Gastrocnemius medialis (tissue), 4 donors: ENCODE data around the gene CTIF. TPM values are rescaled to one million over a fixed set of nuclear protein-coding genes. Genes with fewer than 3 reads are reported as not detected.
A peak's percentile ranks its signal among the peaks of the same experiment; 100 is the strongest.

ENCODE experiments used
- ATAC-seq, 2 donors: fragments of 150-250 bp; one replicate each; pipeline ENCODE4 v1.9.1; 2016
- DNase-seq, 2 donors: peaks; one replicate each; pipeline ENCODE4 v3.0.0-alpha.2; 2019
- H3K27ac ChIP-seq, 4 donors: fragments of 200-600 bp; sonication (generic); 1 replicate in 1 of 4; 2 replicates in 3 of 4; pipeline ENCODE4 v1.5.1; 2016 to 2018; ENCODE audit warnings: mild to moderate bottlenecking in 2 of 4, moderate library complexity in 1 of 4
- H3K27me3 ChIP-seq, 3 donors: fragments of 200-600 bp; sonication (generic) in 2 of 3; 1 replicate in 1 of 3; 2 replicates in 2 of 3; pipeline versions ENCODE4 v1.5.1 to v1.6.0; 2016 to 2019; ENCODE audit warnings: mild to moderate bottlenecking in 1 of 3, moderate library complexity in 1 of 3
- H3K36me3 ChIP-seq, 2 donors: fragments of 200-600 bp; sonication (generic) in 1 of 2; one replicate each; pipeline ENCODE4 v1.5.1; 2017 to 2018
- H3K4me1 ChIP-seq, 2 donors: fragments of 200-600 bp; sonication (generic) in 1 of 2; one replicate each; pipeline ENCODE4 v1.5.1; 2016 to 2017; ENCODE audit warnings: mild to moderate bottlenecking in 2 of 2
- H3K4me3 ChIP-seq, 4 donors: fragments of 200-600 bp; sonication (generic) in 3 of 4; 1 replicate in 1 of 4; 2 replicates in 3 of 4; pipeline ENCODE4 v1.5.1; 2016 to 2019; ENCODE audit warnings: mild to moderate bottlenecking in 2 of 4
- H3K9me3 ChIP-seq, 3 donors: fragments of 200-600 bp; sonication (generic) in 2 of 3; 1 replicate in 1 of 3; 2 replicates in 2 of 3; pipeline ENCODE4 v1.5.1; 2016 to 2019
- CTCF ChIP-seq, 5 experiments: fragments of 450-650 bp in 3 of 5; fragments of 200-600 bp in 2 of 5; sonication (generic) in 2 of 5; IDR thresholded peaks in 4 of 5; conservative IDR thresholded peaks in 1 of 5; 1 replicate in 4 of 5; 2 replicates in 1 of 5; pipeline ENCODE4 v1.5.1; 2016 to 2019; ENCODE audit warnings: antibody characterized with exemption in 5 of 5, mild to moderate bottlenecking in 3 of 5, moderate library complexity in 3 of 5
- POLR2A ChIP-seq, 2 donors: fragments of 450-650 bp; IDR thresholded peaks; one replicate each; pipeline ENCODE4 v1.6.1; 2017; ENCODE audit warnings: antibody characterized with exemption in 2 of 2, mild to moderate bottlenecking in 2 of 2, moderate library complexity in 2 of 2
- in situ Hi-C, 4 donors: fragments of 200-750 bp; cut with MboI; loops; one replicate each; pipeline versions ENCODE4 v1.15.0 to v1.8.0; 2017; ENCODE audit warnings: low sequenced_read_pairs in 4 of 4
- intact Hi-C: fragments of 100-400 bp; cut with DNase I; formaldehyde crosslinking; loops from one replicate; pipeline ENCODE4 v1.15.1; 2023; ENCODE audit warnings: low total_unique reads
- total RNA-seq, 4 donors: library from RNA; depleted of rRNA; stranded (reverse); fragments of >200 nt; gene quantifications; one replicate each; pipeline versions ENCODE4 v1.1.0 to v1.2.3, GENCODE V29; 2016

The CTIF gene
- total RNA-seq, 4 donors from 2014 or later, result 20.2 to 35.4 (median 23.1) TPM

GRCh38 chr18:48792141-48792540 is 253.3 kb downstream of the CTIF start:
- in situ Hi-C loops (no loop called here), intact Hi-C loops (loop anchor here (10.0 kb wide), 1 partner anchor 693 kb away; the partner anchor contains the start of gene C18orf32)
- Histone ChIP-seq H3K9me3 (no peaks in the 10 kb centered on the region), H3K36me3 (no peaks in the 10 kb centered on the region), H3K4me3 (no peak overlapping the region), H3K27ac (peak overlapping the region in 1 of 4 donors; percentile 72), H3K4me1 (peaks cover 0 to 18% of the 10 kb centered on the region in 2 donors), H3K27me3 (no peaks in the 10 kb centered on the region)
- no peak for TF ChIP-seq POLR2A (IDR thresholded peaks at IDR 0.05)
- no peak for TF ChIP-seq CTCF (IDR thresholded peaks at IDR 0.05 in 4 of 5, conservative IDR thresholded peaks at IDR 0.05 in 1 of 5)
- no peak for ATAC-seq
- DNase-seq, result peak in 1 of 2 donors; percentile 8

GRCh38 chr18:48792611-48793380 is 254.0 kb downstream of the CTIF start:
- Histone ChIP-seq H3K36me3 (no peaks in the 10 kb centered on the region), H3K4me3 (no peak overlapping the region), H3K9me3 (no peaks in the 10 kb centered on the region), H3K27ac (no peak overlapping the region), H3K4me1 (peaks cover 6 to 21% of the 10 kb centered on the region in 2 donors), H3K27me3 (no peaks in the 10 kb centered on the region)
- TF ChIP-seq CTCF (IDR thresholded peaks at IDR 0.05 in 4 of 5, conservative IDR thresholded peaks at IDR 0.05 in 1 of 5) (no peak), POLR2A (IDR thresholded peaks at IDR 0.05) (no peak)
- DNase-seq, result peak in 1 of 2 donors; percentile 4
- in situ Hi-C loops (no loop called here), intact Hi-C loops (loop anchor here (10.0 kb wide), 1 partner anchor 692 kb away; the partner anchor contains the start of gene C18orf32)
- ATAC-seq, result no peak

GRCh38 chr18:48794251-48794970 is 255.6 kb downstream of the CTIF start:
- Histone ChIP-seq H3K4me1 (peaks cover 14 to 32% of the 10 kb centered on the region in 2 donors), H3K36me3 (no peaks in the 10 kb centered on the region), H3K4me3 (no peak overlapping the region), H3K27ac (no peak overlapping the region), H3K9me3 (no peaks in the 10 kb centered on the region), H3K27me3 (no peaks in the 10 kb centered on the region)
- intact Hi-C loops (loop anchor here (10.0 kb wide), 1 partner anchor 690 kb away; the partner anchor contains the start of gene C18orf32), in situ Hi-C loops (no loop called here)
- no peak for TF ChIP-seq POLR2A (IDR thresholded peaks at IDR 0.05)
- DNase-seq, result peak in 1 of 2 donors; percentile 7
- no peak for ATAC-seq

- no peak overlapping the region for H3K4me3 ChIP-seq
- H3K27me3 ChIP-seq, result no peaks in the 10 kb centered on the region
- DNase-seq (no peak), ATAC-seq (no peak)
- no peak for TF ChIP-seq CTCF (IDR thresholded peaks at IDR 0.05 in 4 of 5, conservative IDR thresholded peaks at IDR 0.05 in 1 of 5)
- no peak for TF ChIP-seq POLR2A (IDR thresholded peaks at IDR 0.05)
- H3K36me3 ChIP-seq, result no peaks in the 10 kb centered on the region
- in situ Hi-C loops, result no loop called here
- intact Hi-C loops, result loop anchor here (10.0 kb wide), 1 partner anchor 689 kb away; the partner anchor contains the start of gene C18orf32
- no peaks in the 10 kb centered on the region for H3K9me3 ChIP-seq
- H3K27ac ChIP-seq, result no peak overlapping the region
- H3K4me1 ChIP-seq, result peaks cover 14 to 27% of the 10 kb centered on the region in 2 donors
Observed at GRCh38 chr18:48795696-48796095, 256.9 kb downstream of the CTIF start.
